HEK293T (cell line): ENCODE results near the gene ACBD3.

Source experiments
- ARNT ChIP-seq: fragments of 450-650 bp; IDR thresholded peaks from 2 replicates; pipeline ENCODE4 v1.6.1; 2017; ENCODE audit warnings: mild to moderate bottlenecking
- BHLHE40 ChIP-seq: fragments of 450-650 bp; IDR thresholded peaks from 2 replicates; pipeline ENCODE4 v1.6.1; 2016; ENCODE audit warnings: mild to moderate bottlenecking, moderate library complexity, borderline replicate concordance
- CTBP1 ChIP-seq: fragments of 450-650 bp; IDR thresholded peaks from 2 replicates; pipeline ENCODE4 v1.6.1; 2016; ENCODE audit warnings: borderline replicate concordance
- ELF4 ChIP-seq: fragments of 450-650 bp; IDR thresholded peaks from 2 replicates; pipeline ENCODE4 v1.6.1; 2017; ENCODE audit warnings: antibody characterized with exemption
- FOXA1 ChIP-seq: fragments of 450-650 bp; IDR thresholded peaks from 2 replicates; pipeline ENCODE4 v1.6.1; 2016; ENCODE audit warnings: mild to moderate bottlenecking
- FOXM1 ChIP-seq: fragments of 450-650 bp; IDR thresholded peaks from 2 replicates; pipeline ENCODE4 v1.6.1; 2017; ENCODE audit warnings: mild to moderate bottlenecking, borderline replicate concordance
- SP1 ChIP-seq: fragments of 450-650 bp; IDR thresholded peaks from 2 replicates; pipeline ENCODE4 v1.6.1; 2017
- SUZ12 ChIP-seq: fragments of 450-650 bp; IDR thresholded peaks from 2 replicates; pipeline ENCODE4 v1.6.1; 2016; ENCODE audit warnings: mild to moderate bottlenecking
- ZNF384 ChIP-seq: fragments of 450-650 bp; IDR thresholded peaks from 2 replicates; pipeline ENCODE4 v1.6.1; 2016

DNA sequence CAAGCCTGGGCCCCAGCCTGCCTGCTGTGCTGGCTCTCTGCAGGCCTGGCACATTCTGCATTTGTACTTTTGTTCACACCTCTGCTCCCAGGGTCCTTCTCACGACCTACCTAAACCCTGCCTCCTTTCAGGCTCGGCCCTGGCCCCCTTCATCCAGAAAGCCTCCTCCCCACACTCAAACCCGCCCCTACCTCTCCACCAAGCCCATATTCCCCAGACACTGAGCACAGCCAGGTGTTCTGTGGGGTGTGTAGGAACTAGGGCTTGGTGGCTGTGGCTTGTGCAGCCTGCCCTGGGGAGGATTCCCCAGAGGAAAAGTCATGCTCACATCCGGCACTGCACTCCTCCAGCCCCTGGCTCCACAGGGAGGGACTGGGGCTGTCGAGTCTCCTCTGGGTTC is 28.7 kb upstream of the ACBD3 start:
- TF ChIP-seq BHLHE40 = no peak
- no peak for TF ChIP-seq ARNT
- no peak for TF ChIP-seq FOXM1
- no peak for TF ChIP-seq SP1
- TF ChIP-seq FOXA1 = no peak
- no peak for TF ChIP-seq ZNF384
- TF ChIP-seq CTBP1 = no peak
- TF ChIP-seq ELF4 = no peak
- no peak for TF ChIP-seq SUZ12
